HCT116 (cell line): ENCODE results near the gene TTLL9. TPM values are rescaled to one million over a fixed set of nuclear protein-coding genes. Genes with fewer than 3 reads are reported as not detected.

Experiments used
- ATAC-seq: fragments of 200-7000 bp; cut with Tn5 transposase; 2 replicates; pipeline ENCODE4 v1.9.1; 2020; ENCODE audit warnings: mild to moderate bottlenecking, moderate library complexity
- BruUV-seq: library from RNA; stranded (reverse); fragments of 400-500 nt; replicated peaks from 2 replicates; lab custom pipeline; 2021; lab: Mats Ljungman, UMichigan
- CTCF ChIA-PET: fragments of 300-600 bp; sonication (Branson Sonifier 250); formaldehyde crosslinking; loops from one replicate; lab custom pipeline; 2021; ENCODE audit warnings: antibody characterized with exemption; lab: Charles Lee
- POLR2A ChIA-PET: fragments of 300-600, 350-600 bp; sonication (Branson Sonifier 250); formaldehyde crosslinking; loops from one replicate; lab custom pipeline; 2021; ENCODE audit warnings: antibody characterized with exemption; lab: Charles Lee
- RAD21 ChIA-PET, 2 experiments: fragments of 300-600 bp; sonication (Branson Sonifier 250); formaldehyde crosslinking; loops; one replicate each; lab custom pipeline; 2023; ENCODE audit warnings: low total read pairs in 2 of 2; ENCODE audit not compliant: uncharacterized antibody in 2 of 2, unreplicated experiment in 2 of 2, low non-redundant PET in 1 of 2; lab: Charles Lee
- DNase-seq: peaks from one replicate; pipeline ENCODE4 v3.0.0-alpha.2; 2010; ENCODE audit warnings: low read depth, low spot score
- H2AFZ ChIP-seq: fragments of 200-600 bp; shearing (Covaris generic), sonication (generic); 2 replicates; pipeline ENCODE4 v1.6.1; 2017; ENCODE audit warnings: low read depth, mixed run types, mixed read lengths, antibody characterized with exemption, low read length; ENCODE audit not compliant: poor library complexity, severe bottlenecking
- H3K27ac ChIP-seq: 2 replicates; pipeline ENCODE4 v1.5.1; 2012; ENCODE audit warnings: low read depth, low read length
- H3K27me3 ChIP-seq: fragments of 200-600 bp; sonication (generic); 2 replicates; pipeline ENCODE4 v1.6.1; 2016; ENCODE audit warnings: mixed run types, low read length, mixed read lengths; ENCODE audit not compliant: insufficient read depth
- H3K36me3 ChIP-seq, 2 experiments: fragments of 200-500 bp in 1 of 2; fragments of 200-600 bp in 1 of 2; sonication (Bioruptor generic) in 1 of 2; sonication (generic) in 1 of 2; 2 replicates each; pipeline versions ENCODE4 v1.5.1 to v1.6.1; 2014 to 2016; ENCODE audit warnings: low read length in 2 of 2, inconsistent platforms in 1 of 2, mixed read lengths in 1 of 2, mixed run types in 1 of 2; ENCODE audit not compliant: insufficient read depth in 2 of 2, control insufficient read depth in 1 of 2
- H3K4me1 ChIP-seq, 2 experiments: fragments of 200-600 bp in 1 of 2; sonication (generic) in 1 of 2; 2 replicates each; pipeline versions ENCODE4 v1.5.1 to v1.6.1; 2012 to 2017; ENCODE audit warnings: low read length in 2 of 2, inconsistent platforms in 1 of 2, mild to moderate bottlenecking in 1 of 2, mixed read lengths in 1 of 2, mixed run types in 1 of 2, moderate library complexity in 1 of 2; ENCODE audit not compliant: insufficient read depth in 2 of 2, control insufficient read depth in 1 of 2
- H3K4me2 ChIP-seq: fragments of 200-600 bp; sonication (generic); 2 replicates; pipeline ENCODE4 v1.6.1; 2017; ENCODE audit warnings: mixed run types, low read length, mixed read lengths
- H3K4me3 ChIP-seq, 2 experiments: fragments of 200-600 bp in 1 of 2; sonication (generic) in 1 of 2; replicated peaks in 1 of 2; 2 replicates each; pipeline ENCODE4 v1.5.1; 2011 to 2016; ENCODE audit warnings: low read length in 2 of 2, control low read depth in 1 of 2, low read depth in 1 of 2, mild to moderate bottlenecking in 1 of 2, mixed read lengths in 1 of 2, mixed run types in 1 of 2
- H3K79me2 ChIP-seq: fragments of 200-600 bp; sonication (generic); 2 replicates; pipeline ENCODE4 v1.6.1; 2017; ENCODE audit warnings: mild to moderate bottlenecking, mixed run types, low read length, moderate library complexity, mixed read lengths; ENCODE audit not compliant: insufficient read depth
- H3K9ac ChIP-seq: fragments of 200-600 bp; sonication (generic); 2 replicates; pipeline ENCODE4 v1.6.1; 2016; ENCODE audit warnings: low read length, mixed read lengths
- H3K9me2 ChIP-seq: fragments of 200-600 bp; sonication (generic), shearing (Covaris generic); 2 replicates; pipeline ENCODE4 v1.6.1; 2017; ENCODE audit warnings: mixed run types, mild to moderate bottlenecking, moderate library complexity; ENCODE audit not compliant: insufficient read depth
- H3K9me3 ChIP-seq, 2 experiments: fragments of 200-500 bp in 1 of 2; fragments of 200-600 bp in 1 of 2; sonication (Bioruptor generic) in 1 of 2; sonication (generic) in 1 of 2; 2 replicates each; pipeline ENCODE4 v1.6.1; 2014 to 2017; ENCODE audit warnings: low read length in 2 of 2, mixed read lengths in 2 of 2, inconsistent platforms in 1 of 2, low read depth in 1 of 2, mild to moderate bottlenecking in 1 of 2, mixed run types in 1 of 2, moderate library complexity in 1 of 2; ENCODE audit not compliant: control insufficient read depth in 1 of 2, insufficient read depth in 1 of 2
- H4K20me1 ChIP-seq: fragments of 200-600 bp; sonication (generic), shearing (Covaris generic); 2 replicates; pipeline ENCODE4 v1.6.1; 2017; ENCODE audit warnings: mixed run types, mild to moderate bottlenecking, moderate library complexity; ENCODE audit not compliant: insufficient read depth
- CBX3 ChIP-seq: IDR thresholded peaks from 2 replicates; pipeline ENCODE4 v1.6.1; 2012; ENCODE audit warnings: low read depth
- CEBPB ChIP-seq: IDR thresholded peaks from 2 replicates; pipeline ENCODE4 v1.6.1; 2012; ENCODE audit warnings: low read depth
- EGR1 ChIP-seq: IDR thresholded peaks from 2 replicates; pipeline ENCODE4 v1.6.1; 2012; ENCODE audit warnings: low read depth
- ELF1 ChIP-seq: IDR thresholded peaks from 2 replicates; pipeline ENCODE4 v1.6.1; 2012; ENCODE audit warnings: low read depth, borderline replicate concordance
- EZH2 ChIP-seq: fragments of 200-600 bp; sonication (generic); IDR thresholded peaks from 2 replicates; pipeline ENCODE4 v1.6.1; 2017; ENCODE audit warnings: antibody characterized with exemption, mixed run types
- EZH2phosphoT487 ChIP-seq: fragments of 200-600 bp; IDR thresholded peaks from 2 replicates; pipeline ENCODE4 v1.6.1; 2018; ENCODE audit warnings: antibody characterized with exemption, borderline replicate concordance
- FOSL1 ChIP-seq: IDR thresholded peaks from 2 replicates; pipeline ENCODE4 v1.6.1; 2012; ENCODE audit warnings: low read depth
- JUND ChIP-seq: IDR thresholded peaks from 2 replicates; pipeline ENCODE4 v1.6.1; 2012
- POLR2A ChIP-seq: IDR thresholded peaks from 2 replicates; pipeline ENCODE4 v1.7.0; 2011; ENCODE audit warnings: borderline replicate concordance; ENCODE audit not compliant: insufficient read depth, insufficient read length; ENCODE audit errors: extremely low read depth
- POLR2AphosphoS5 ChIP-seq: IDR thresholded peaks from 2 replicates; pipeline ENCODE4 v1.6.1; 2011; ENCODE audit warnings: mild to moderate bottlenecking, low read depth, low read length, moderate library complexity
- RAD21 ChIP-seq: IDR thresholded peaks from 2 replicates; pipeline ENCODE4 v1.6.1; 2012; ENCODE audit warnings: low read depth, mild to moderate bottlenecking
- SIN3A ChIP-seq: IDR thresholded peaks from 2 replicates; pipeline ENCODE4 v1.6.1; 2012; ENCODE audit warnings: low read depth
- SRF ChIP-seq: IDR thresholded peaks from 2 replicates; pipeline ENCODE4 v1.6.1; 2012; ENCODE audit warnings: low read depth
- YY1 ChIP-seq: IDR thresholded peaks from 2 replicates; pipeline ENCODE4 v1.6.1; 2011; ENCODE audit warnings: low read length, low read depth, moderate library complexity, mild to moderate bottlenecking; ENCODE audit not compliant: insufficient replicate concordance; ENCODE audit errors: extremely low read depth
- ZFX ChIP-seq: fragments of 450-650 bp; IDR thresholded peaks from 2 replicates; pipeline ENCODE4 v1.6.1; 2017
- ZNF274 ChIP-seq: fragments of 200-500 bp; sonication (Bioruptor generic); IDR thresholded peaks from 2 replicates; pipeline ENCODE4 v1.6.1; 2014; ENCODE audit warnings: mild to moderate bottlenecking, low read depth, low read length, inconsistent platforms
- intact Hi-C: fragments of 100-400 bp; cut with micrococcal nuclease; formaldehyde crosslinking; loops from 2 replicates; pipeline ENCODE4 v1.10.0; 2022
- total RNA-seq: library from RNA; stranded (reverse); gene quantifications from one replicate; pipeline ENCODE4 v1.2.1, GENCODE V29; 2021; ENCODE audit not compliant: unreplicated experiment
- TF ChIP-seq, protein P1 (sequence below): IDR thresholded peaks from 2 replicates; pipeline ENCODE4 v1.6.1; 2011; ENCODE audit warnings: mild to moderate bottlenecking, low read length, moderate library complexity; ENCODE audit not compliant: insufficient replicate concordance; ENCODE audit errors: extremely low read depth
- TF ChIP-seq, protein P2 (sequence below): IDR thresholded peaks from 2 replicates; pipeline ENCODE4 v1.6.1; 2012
- TF ChIP-seq, protein P3 (sequence below), 3 experiments: fragments of 200-600 bp in 1 of 3; sonication (generic) in 1 of 3; IDR thresholded peaks in 2 of 3; conservative IDR thresholded peaks in 1 of 3; 2 replicates each; pipeline ENCODE4 v1.5.1; 2012 to 2017; ENCODE audit warnings: low read depth in 2 of 3, low read length in 2 of 3, antibody characterized with exemption in 1 of 3, borderline replicate concordance in 1 of 3, control low read depth in 1 of 3, mild to moderate bottlenecking in 1 of 3, mixed read lengths in 1 of 3, mixed run types in 1 of 3, moderate library complexity in 1 of 3; ENCODE audit not compliant: insufficient read depth in 1 of 3
- TF ChIP-seq, protein P4 (sequence below): IDR thresholded peaks from 2 replicates; pipeline ENCODE4 v1.6.1; 2012

Gene TTLL9
- total RNA-seq, 1 experiment from 2014 or later, result not detected

DNA sequence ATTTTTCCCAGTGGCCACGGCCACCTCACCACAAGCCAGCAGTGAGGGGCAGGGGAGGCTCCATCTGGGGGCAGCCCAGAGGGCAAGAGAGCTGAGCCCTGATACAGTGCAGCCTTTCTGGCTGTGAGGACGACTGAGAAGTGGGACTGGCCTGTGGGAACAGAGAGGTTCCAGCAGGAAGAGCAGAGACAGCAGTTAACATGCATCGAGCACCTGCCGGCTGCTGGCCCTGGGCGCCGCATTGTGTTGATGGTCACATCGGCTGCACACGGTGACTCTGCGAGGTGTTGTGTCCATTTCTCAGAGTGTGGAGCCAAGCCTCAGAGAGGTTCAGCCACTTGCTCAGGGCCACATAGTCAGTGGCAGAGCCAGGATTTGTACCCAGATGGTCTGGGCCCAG, 34.9 kb upstream of the TTLL9 start:
- POLR2A ChIA-PET, result no interaction called here
- Histone ChIP-seq H3K4me2 (peak overlapping the region; percentile 58), H3K9me3 (no peaks in the 10 kb centered on the region)

More for the DNA sequence above, 34.9 kb upstream of the TTLL9 start:
- BruUV-seq, result no TSS peak
- ChIA-PET CTCF (interaction anchor here (1.4 to 3.4 kb wide), 3 partner anchors 10 to 12 kb away, joined by 3 to 20 read pairs (median 10); partner anchors contain the start of gene FOXS1), RAD21 (no interaction called here)
- Histone ChIP-seq H3K9ac (no peak overlapping the region), H3K79me2 (no peaks in the 10 kb centered on the region), H3K9me2 (no peaks in the 10 kb centered on the region), H3K27me3 (no peaks in the 10 kb centered on the region), H3K4me3 (no peak overlapping the region), H2AFZ (no peak overlapping the region), H4K20me1 (no peaks in the 10 kb centered on the region), H3K27ac (no peak overlapping the region; the same call in 1 of the 2 replicates), H3K36me3 (no peaks in the 10 kb centered on the region), H3K4me1 (peaks cover 15 to 40% of the 10 kb centered on the region in 2 experiments)
- intact Hi-C loops, result no loop called here
- ATAC-seq (peak; percentile 10; the same call in 1 of the 2 replicates), DNase-seq (no peak)
- TF ChIP-seq ZFX (no peak), POLR2A (no peak), RAD21 (no peak), YY1 (no peak), CEBPB (no peak), FOSL1 (no peak), POLR2AphosphoS5 (no peak), CBX3 (no peak), JUND (no peak), ELF1 (no peak), EZH2 (no peak), ZNF274 (no peak), SRF (no peak), SIN3A (no peak), EZH2phosphoT487 (no peak), EGR1 (no peak)
- TF ChIP-seq, protein P1, sequence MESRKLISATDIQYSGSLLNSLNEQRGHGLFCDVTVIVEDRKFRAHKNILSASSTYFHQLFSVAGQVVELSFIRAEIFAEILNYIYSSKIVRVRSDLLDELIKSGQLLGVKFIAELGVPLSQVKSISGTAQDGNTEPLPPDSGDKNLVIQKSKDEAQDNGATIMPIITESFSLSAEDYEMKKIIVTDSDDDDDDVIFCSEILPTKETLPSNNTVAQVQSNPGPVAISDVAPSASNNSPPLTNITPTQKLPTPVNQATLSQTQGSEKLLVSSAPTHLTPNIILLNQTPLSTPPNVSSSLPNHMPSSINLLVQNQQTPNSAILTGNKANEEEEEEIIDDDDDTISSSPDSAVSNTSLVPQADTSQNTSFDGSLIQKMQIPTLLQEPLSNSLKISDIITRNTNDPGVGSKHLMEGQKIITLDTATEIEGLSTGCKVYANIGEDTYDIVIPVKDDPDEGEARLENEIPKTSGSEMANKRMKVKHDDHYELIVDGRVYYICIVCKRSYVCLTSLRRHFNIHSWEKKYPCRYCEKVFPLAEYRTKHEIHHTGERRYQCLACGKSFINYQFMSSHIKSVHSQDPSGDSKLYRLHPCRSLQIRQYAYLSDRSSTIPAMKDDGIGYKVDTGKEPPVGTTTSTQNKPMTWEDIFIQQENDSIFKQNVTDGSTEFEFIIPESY, result no peak
- TF ChIP-seq, protein P2, sequence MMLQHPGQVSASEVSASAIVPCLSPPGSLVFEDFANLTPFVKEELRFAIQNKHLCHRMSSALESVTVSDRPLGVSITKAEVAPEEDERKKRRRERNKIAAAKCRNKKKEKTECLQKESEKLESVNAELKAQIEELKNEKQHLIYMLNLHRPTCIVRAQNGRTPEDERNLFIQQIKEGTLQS, result no peak
- TF ChIP-seq, protein P3, sequence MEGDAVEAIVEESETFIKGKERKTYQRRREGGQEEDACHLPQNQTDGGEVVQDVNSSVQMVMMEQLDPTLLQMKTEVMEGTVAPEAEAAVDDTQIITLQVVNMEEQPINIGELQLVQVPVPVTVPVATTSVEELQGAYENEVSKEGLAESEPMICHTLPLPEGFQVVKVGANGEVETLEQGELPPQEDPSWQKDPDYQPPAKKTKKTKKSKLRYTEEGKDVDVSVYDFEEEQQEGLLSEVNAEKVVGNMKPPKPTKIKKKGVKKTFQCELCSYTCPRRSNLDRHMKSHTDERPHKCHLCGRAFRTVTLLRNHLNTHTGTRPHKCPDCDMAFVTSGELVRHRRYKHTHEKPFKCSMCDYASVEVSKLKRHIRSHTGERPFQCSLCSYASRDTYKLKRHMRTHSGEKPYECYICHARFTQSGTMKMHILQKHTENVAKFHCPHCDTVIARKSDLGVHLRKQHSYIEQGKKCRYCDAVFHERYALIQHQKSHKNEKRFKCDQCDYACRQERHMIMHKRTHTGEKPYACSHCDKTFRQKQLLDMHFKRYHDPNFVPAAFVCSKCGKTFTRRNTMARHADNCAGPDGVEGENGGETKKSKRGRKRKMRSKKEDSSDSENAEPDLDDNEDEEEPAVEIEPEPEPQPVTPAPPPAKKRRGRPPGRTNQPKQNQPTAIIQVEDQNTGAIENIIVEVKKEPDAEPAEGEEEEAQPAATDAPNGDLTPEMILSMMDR (IDR thresholded peaks at IDR 0.05 in 2 of 3, conservative IDR thresholded peaks at IDR 0.05 in 1 of 3; ENCODE audit: borderline replicate concordance in 1 of 3, insufficient read depth in 1 of 3, low read depth in 2 of 3, low read length in 2 of 3), result no peak
- TF ChIP-seq, protein P4, sequence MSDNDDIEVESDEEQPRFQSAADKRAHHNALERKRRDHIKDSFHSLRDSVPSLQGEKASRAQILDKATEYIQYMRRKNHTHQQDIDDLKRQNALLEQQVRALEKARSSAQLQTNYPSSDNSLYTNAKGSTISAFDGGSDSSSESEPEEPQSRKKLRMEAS, result no peak
